GM13977 (cell line): ENCODE results near the gene TCF25.

Experiments
- DNase-seq: peaks from one replicate; pipeline ENCODE4 v3.0.0; 2012; ENCODE audit warnings: low spot score
- CTCF ChIP-seq: IDR thresholded peaks from 2 replicates; pipeline ENCODE4 v1.5.1; 2012; ENCODE audit warnings: mild to moderate bottlenecking, control low read depth; ENCODE audit not compliant: insufficient read depth; ENCODE audit errors: extremely low read depth, missing control alignments
- in situ Hi-C: fragments of 300-500 bp; cut with MboI; formaldehyde crosslinking; loops from one replicate; pipeline ENCODE4 v1.12.0; 2022; ENCODE audit warnings: low sequenced_read_pairs, low pct_unique_long_range_greater_than_20kb, mixed read lengths, inconsistent platforms; ENCODE audit not compliant: unreplicated experiment

Gene TCF25

GRCh38 chr16:89860747-89861304 is 12.6 kb upstream of the TCF25 start:
- in situ Hi-C loops: loop anchor here (10.0 kb wide), 1 partner anchor 146 kb away; no protein-coding TSS in a partner anchor
- DNase-seq: peak; percentile 96
- peak; percentile 100 for TF ChIP-seq CTCF

- TF ChIP-seq CTCF: no peak
- peak; percentile 58 for DNase-seq
- in situ Hi-C loops: loop anchor here (10.0 kb wide), 1 partner anchor 147 kb away; no protein-coding TSS in a partner anchor
These were observed 11.7 kb upstream of the TCF25 start for GRCh38 chr16:89861648-89862047.

- no peak for DNase-seq
- in situ Hi-C loops: loop anchor here (10.0 kb wide), 1 partner anchor 148 kb away; no protein-coding TSS in a partner anchor
- TF ChIP-seq CTCF: no peak
These were observed 10.7 kb upstream of the TCF25 start for GRCh38 chr16:89862732-89863131.

- no peak for TF ChIP-seq CTCF
- in situ Hi-C loops: loop anchor here (10.0 kb wide), 1 partner anchor 149 kb away; no protein-coding TSS in a partner anchor
- peak; percentile 70 for DNase-seq
These were observed 9.5 kb upstream of the TCF25 start for GRCh38 chr16:89863741-89864526.

- no peak for DNase-seq
- in situ Hi-C loops: loop anchor here (10.0 kb wide), 1 partner anchor 150 kb away; no protein-coding TSS in a partner anchor
- no peak for TF ChIP-seq CTCF
These were observed 8.9 kb upstream of the TCF25 start for GRCh38 chr16:89864527-89864820.

GRCh38 chr16:89867918-89868317 is 5.5 kb upstream of the TCF25 start:
- no peak for TF ChIP-seq CTCF
- DNase-seq: no peak
- in situ Hi-C loops: loop anchor here (10.0 kb wide), 1 partner anchor 153 kb away; no protein-coding TSS in a partner anchor
